PFSK-1 (cell line): ENCODE results near the gene CMIP.

ENCODE experiments used
- POLR2AphosphoS5 ChIP-seq: IDR thresholded peaks from 2 replicates; pipeline ENCODE4 v1.6.1; 2012; ENCODE audit warnings: low read depth, mild to moderate bottlenecking, control low read depth, low read length, moderate library complexity
- TF ChIP-seq, protein P1 (sequence below), 2 experiments: IDR thresholded peaks; 2 replicates each; pipeline versions ENCODE4 v1.6.1 to v1.8.0; 2011 to 2012; ENCODE audit warnings: low read depth in 2 of 2, low read length in 2 of 2, control low read depth in 1 of 2, inconsistent platforms in 1 of 2, mild to moderate bottlenecking in 1 of 2, moderate library complexity in 1 of 2; ENCODE audit not compliant: insufficient read depth in 1 of 2

DNA sequence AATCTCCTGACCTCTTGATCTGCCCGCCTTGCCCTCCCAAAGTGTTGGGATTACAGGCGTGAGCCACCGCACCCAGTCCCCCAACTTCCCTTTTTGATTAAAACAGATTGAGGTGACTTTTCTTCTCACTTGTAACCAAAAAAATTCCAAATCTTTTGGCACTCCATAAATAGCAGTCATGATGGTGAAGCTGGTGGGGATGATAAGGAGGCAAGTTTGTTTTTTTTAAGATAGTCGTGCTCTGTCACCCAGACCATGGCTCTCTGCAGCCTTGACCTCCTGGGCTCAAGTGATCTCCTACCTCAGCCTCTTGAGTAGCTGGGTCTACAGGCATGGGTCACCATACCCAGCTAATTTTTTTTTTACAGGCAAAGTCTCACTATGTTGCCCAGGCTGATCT is 299.8 kb downstream of the CMIP start:
- TF ChIP-seq, protein P1, sequence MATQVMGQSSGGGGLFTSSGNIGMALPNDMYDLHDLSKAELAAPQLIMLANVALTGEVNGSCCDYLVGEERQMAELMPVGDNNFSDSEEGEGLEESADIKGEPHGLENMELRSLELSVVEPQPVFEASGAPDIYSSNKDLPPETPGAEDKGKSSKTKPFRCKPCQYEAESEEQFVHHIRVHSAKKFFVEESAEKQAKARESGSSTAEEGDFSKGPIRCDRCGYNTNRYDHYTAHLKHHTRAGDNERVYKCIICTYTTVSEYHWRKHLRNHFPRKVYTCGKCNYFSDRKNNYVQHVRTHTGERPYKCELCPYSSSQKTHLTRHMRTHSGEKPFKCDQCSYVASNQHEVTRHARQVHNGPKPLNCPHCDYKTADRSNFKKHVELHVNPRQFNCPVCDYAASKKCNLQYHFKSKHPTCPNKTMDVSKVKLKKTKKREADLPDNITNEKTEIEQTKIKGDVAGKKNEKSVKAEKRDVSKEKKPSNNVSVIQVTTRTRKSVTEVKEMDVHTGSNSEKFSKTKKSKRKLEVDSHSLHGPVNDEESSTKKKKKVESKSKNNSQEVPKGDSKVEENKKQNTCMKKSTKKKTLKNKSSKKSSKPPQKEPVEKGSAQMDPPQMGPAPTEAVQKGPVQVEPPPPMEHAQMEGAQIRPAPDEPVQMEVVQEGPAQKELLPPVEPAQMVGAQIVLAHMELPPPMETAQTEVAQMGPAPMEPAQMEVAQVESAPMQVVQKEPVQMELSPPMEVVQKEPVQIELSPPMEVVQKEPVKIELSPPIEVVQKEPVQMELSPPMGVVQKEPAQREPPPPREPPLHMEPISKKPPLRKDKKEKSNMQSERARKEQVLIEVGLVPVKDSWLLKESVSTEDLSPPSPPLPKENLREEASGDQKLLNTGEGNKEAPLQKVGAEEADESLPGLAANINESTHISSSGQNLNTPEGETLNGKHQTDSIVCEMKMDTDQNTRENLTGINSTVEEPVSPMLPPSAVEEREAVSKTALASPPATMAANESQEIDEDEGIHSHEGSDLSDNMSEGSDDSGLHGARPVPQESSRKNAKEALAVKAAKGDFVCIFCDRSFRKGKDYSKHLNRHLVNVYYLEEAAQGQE (IDR thresholded peaks at IDR 0.05; ENCODE audit: insufficient read depth in 1 of 2, low read depth in 2 of 2, low read length in 2 of 2) = no peak
- no peak for TF ChIP-seq POLR2AphosphoS5
